HS-5 (cell line): ENCODE measurements around the gene DOCK11.

Source experiments
- DNase-seq: peaks from one replicate; pipeline ENCODE4 v3.0.0-alpha.2; 2012; ENCODE audit warnings: low read depth

Gene DOCK11

DNA sequence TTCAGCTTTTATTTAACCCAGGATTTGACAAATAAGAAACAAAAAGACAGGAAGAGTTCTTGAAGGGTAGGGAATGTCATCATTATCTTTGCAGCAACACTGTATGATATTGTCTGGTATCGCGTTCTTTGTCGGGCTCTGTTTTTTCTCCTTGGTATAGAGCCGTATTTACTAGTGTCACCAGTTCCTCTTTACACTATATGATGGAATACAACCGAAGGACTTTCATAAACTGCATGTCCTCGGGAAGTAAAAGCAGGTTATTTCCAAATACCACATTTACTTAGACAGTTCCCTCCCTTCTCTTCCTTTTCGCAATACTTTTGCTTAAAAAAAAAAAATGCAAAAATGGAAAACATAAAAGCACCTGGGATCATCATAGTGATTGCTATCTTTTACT is 135.2 kb downstream of the DOCK11 start:
- no peak for DNase-seq

DNA sequence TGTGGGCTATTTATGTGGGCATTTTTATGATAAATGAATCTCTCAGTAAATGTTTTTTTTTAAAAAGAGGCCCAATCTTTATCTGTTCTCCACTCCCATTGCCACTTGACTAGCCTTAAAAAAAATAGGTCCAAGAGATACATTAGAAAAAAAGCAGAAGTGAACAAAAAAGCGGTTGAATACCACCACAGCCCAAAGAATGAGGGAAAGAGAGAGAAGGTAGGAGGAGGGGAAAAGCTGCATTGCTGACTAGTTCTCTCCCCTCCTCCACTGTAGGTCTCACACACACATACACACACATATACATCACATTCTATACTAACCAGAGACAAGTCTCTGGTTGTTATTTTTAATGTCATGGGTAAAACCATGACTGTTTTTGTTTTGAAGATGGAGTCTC is 136.0 kb downstream of the DOCK11 start:
- no peak for DNase-seq

DNA sequence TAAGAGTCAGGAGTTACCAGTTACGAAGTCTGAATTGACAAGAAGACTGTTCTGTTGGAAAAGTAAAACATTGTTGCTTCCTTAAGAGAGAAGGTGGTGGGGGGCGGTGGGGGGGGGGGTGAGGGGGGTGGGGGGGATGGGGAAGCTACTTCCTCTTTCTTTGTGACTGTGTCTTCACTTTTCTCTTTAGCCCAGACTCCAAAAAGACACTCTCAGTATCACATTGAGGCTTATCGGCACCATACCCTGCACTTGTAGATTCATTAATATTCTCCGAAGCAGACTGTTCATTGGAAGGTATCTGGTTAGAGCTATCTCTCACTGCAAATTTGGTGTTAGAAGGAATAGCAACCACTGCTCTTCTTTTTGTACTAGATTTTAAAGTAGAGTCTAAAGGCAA is 137.2 kb downstream of the DOCK11 start:
- DNase-seq: no peak

DNA sequence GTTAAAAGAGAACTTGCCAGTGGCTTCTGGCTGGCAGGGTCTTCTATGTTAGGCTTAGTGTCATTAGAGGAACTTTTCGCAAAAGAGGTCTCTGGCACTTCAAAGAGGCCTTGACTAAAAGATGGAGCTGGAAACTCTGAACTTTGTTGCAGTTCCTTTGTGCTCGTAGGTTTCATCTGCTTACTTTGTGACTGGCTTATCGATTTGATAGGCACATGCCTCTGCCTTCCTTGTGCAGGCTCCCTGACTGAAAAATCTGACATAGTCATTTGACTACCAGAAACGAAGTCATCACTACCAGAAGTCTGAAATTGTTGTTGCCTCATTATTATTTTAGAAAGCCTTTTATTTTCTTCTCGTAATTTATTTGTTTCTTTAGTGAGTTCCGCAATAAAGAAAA is 137.9 kb downstream of the DOCK11 start:
- DNase-seq: no peak

DNA sequence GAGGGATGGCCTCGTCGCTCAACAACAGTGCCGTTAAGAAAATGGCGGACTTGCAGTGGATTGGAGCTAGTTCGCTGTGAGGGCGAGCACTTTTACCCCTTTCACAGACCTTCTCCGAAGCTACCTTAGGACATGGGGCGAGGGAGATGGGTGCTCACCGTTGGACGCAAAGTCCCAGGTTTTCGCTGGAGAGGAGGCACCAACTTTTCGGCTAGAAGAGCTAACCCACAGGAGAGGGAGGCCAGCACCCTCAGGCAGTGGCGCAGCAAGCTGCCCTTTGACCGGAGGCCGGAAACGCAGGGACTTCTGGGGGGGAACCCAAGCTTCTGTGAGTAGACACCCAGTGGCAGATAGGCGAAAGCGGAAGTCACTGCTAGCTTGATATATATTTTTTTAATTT is 138.7 kb downstream of the DOCK11 start:
- no peak for DNase-seq

DNA sequence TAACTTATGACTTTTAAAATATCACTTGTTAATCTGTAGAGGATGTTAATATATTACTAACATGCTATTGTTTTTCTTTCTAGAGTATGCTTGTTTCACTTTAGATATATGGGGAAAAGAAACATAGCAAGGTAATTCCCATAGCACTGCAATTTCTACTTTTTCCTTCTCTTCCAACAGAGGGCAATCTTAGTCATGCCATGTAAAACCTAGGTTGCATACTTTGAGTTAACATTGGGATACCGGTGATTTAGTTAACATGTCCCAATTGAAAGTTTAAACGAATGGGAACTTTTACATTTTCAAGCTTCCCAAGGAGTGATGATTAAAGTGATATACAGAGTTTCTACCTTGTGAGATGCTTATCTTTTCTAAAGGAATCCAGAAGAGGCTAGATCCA is 142.4 kb downstream of the DOCK11 start:
- no peak for DNase-seq

DNA sequence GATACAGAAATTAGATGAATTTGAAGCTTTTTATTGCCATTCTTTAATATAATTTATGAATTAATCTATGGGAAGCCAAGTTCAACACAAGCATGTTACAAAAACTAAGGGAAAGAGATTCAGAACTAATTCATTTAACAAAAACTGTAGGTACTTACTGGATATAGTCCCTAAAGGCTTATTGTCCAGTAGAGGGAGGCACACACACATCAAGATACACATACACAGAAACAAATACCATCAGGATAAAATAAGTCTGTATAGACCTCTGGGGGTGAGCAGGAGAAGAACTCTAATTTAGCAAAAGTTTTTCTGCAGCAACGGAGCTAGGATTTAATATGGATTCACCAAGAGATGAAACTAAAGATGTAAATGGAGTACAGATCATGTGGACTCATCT is 148.8 kb downstream of the DOCK11 start:
- no peak for DNase-seq

DNA sequence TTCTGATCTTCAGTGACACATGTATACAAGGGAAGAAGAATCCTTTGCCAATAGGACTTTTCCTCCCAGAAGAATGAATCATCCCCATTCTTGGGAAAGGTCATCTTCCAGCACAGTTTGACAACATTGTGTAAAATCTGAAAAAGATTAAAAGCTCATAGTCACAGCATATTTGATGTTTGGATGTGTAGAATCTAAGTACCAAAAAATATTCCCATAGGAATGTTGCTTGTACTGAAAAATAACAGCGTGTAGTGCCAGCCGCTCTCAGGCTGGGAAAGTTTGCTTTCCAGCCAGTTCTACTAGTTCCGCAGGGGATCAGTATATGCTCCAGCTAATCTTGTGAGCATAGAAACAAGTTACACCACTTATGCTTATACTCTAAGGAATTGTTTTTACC is 157.1 kb downstream of the DOCK11 start:
- DNase-seq: no peak

DNA sequence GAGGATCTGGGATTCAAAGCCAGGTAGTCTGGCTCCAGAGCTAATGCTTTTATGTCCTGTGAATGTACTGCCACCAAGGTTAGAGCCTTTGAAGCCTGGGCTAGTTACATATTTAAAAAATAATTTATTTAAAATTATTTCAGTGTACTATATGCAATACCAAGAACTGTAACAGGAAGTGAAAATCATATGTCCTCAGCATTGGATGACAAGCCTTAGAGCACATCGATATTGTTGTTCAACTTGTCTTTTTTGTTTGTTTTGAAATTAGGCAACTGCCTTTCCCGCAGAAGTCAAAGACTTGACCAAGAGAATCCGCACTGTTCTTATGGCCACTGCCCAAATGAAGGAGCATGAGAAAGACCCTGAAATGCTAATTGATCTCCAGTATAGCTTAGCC is 158.7 kb downstream of the DOCK11 start:
- DNase-seq: no peak

DNA sequence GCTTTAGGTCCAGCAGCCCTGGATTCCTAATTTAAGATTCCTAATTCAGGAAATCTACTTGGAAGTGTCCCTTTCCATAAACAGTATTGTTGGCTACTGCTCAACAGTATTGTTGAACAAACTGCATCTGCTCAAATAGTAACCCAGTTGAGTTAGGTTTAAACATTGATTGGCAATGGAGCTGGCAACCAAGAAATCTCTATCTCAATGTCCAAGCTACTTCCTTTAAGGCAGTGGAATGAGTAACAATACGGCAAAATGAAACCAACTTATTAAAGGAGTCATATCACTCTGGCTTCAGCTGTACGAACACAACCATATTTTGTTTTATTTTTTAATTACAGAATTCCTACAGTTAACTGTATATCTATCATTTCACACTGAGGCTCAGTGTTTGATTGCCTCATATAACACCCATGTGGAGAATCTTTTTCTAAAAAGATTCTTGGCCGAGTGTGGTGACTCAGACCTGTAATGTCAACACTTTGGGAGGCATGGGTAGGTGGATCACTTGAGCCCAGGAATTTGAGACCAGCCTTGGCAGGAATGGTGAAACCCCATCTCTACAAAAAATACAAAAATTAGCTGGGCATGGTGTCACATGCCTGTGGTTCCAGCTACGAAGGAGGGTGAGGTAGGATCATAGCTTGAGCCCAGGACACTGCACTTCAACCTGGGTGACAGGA is 160.1 kb downstream of the DOCK11 start:
- DNase-seq: peak; percentile 39

DNA sequence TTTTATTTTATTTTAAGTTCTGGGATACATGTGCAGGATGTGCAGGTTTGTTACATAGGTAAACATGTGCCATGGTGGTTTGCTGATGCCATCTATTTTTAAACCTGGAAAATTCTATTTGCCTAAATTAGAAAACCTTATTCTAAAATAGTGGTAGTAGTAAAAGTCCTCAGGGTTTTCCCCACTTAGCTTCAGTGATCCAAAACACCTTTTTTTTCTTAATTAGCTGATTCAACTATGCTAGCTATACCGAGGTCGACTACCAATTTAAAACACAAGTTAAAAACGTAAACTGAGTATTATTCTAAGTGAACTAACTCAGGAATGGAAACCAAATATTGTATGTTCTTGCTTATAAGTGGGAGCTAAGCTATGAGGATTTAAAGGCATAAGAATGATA is 161.8 kb downstream of the DOCK11 start:
- no peak for DNase-seq

DNA sequence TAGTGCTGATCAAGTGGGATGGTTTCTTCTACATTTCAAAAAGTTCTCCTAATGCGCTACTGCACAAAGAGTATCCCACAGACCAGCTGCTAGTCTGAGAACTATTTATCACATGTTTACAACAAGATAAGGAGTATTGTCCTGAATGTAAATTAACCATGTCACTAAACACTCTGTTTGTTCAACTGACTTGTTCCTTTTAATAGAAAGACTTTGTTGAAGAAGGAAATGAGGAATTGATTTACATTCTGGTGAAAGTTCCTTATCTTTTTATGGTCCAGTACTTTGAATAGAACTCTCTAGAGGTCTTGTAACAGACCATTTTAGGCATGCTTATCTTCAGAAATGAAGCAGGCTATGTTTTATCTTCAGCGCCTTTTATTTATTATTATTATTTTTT is 164.5 kb downstream of the DOCK11 start:
- DNase-seq: no peak

DNA sequence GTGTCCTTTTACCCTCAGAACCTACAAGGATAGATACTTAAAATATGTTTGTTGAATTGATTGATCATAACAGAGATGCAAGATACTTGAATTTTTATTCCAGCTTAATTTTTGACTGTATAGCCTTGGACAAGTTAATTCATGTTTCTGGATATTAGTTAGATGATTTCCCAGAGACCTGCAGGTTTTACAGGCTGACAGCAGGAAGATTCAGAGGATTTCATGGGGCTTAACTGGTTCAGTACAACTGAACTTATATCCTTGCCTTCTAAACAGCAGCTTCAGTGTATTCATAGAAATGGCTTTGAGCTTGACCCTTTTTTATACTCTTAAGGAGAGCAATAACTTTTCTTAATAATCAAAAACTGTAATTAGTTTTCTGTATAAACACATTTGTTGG is 169.6 kb downstream of the DOCK11 start:
- DNase-seq: no peak

DNA sequence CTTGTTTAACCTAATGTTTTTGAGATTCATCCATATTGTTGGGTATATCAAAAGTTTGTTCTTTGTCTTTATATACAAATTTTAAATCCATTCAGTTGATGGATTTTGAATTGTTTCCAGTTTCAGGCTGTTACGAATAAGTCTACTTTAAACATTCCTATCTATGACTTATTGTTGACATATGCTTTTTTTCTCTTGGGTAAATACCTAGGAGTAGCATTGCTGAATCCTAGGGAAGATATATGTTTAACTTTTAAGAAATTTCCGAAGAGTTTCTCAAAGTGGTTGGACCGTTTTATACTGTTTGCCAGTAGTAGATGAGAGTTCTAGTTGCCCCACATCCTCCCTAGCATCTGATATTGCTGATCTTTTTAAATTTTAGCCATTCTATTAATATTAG is 170.9 kb downstream of the DOCK11 start:
- no peak for DNase-seq

DNA sequence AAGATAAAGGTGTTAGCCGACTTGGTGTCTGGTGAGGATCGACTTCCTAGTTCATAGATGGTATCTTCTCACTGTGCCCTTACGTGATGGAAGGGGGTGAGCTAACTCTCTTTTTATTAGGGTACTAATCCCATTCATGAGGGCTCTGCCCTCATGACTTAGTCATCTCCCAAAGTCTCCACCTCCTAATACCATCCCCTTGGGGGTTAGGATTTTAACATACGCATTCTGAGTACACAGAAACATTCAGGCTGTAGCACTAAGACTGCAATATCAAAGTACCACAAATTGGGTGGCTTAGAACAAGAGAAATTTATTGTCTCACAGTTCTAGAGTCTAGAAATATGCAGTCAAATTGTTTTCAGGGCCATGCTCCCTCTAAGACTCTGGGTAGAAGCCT is 173.8 kb downstream of the DOCK11 start:
- DNase-seq: no peak

DNA sequence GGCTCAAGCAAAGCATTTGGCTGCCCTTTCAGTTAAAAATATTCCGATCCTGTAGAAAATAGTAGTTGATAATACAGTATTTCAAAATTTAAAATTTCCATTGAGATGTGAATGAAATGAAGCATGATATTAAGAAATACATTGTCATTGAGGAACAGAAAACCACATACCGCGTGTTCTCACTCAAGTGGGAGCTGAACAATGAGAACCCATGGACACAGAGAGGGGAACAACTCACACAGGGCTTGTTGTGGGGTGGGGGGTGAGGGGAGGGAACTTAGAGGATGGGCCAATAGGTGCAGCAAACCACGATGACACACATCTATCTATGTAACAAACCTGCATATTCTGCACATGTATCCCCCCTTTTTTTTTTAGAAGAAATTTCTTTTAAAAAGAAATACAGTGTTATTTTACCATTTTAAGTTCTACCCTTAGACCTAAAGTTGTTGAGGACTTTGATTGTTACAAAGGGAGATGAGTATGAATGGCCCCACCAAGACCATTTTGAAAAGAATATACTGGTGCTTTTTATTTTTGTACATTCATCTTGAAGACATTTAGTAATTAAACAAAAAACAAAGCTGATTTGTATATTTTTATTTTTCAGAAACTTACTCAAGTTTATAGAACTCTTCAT is 179.8 kb downstream of the DOCK11 start:
- no peak for DNase-seq

DNA sequence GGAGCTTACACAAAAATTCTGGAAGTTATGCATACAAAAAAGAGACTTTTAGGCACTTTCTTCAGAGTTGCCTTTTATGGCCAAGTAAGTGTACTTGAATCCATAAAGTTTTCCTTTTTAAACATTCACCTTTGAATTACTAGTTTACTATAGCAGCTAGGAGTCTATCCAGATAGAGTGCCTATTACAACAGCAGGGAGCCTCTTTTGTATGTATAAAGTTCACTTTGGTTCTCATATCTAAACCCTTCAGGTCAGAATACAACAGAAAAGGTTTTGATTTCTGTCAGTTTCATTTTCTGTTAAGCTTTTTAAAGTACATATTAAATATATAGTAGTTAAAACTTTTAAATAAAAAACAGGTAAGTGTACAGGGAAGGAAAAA is 180.3 kb downstream of the DOCK11 start:
- no peak for DNase-seq

DNA sequence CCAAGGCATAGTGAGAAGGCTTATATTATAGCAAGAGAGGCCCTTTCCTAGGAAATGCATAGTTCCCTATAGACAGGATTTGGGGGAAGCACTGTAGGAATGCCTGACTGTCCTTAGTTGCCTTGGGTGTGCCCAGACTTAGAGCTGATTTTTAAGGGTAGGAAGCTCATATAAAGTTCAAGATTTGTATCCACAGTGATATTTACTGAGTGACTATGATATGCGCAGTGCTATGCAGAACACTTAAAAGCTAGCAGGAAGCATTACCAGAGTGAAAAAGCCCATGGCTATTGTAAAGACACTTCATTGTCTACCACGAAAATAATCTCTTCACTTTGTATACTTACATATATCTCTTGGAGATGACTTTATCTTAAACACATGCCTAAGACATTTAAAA is 181.7 kb downstream of the DOCK11 start:
- no peak for DNase-seq

DNA sequence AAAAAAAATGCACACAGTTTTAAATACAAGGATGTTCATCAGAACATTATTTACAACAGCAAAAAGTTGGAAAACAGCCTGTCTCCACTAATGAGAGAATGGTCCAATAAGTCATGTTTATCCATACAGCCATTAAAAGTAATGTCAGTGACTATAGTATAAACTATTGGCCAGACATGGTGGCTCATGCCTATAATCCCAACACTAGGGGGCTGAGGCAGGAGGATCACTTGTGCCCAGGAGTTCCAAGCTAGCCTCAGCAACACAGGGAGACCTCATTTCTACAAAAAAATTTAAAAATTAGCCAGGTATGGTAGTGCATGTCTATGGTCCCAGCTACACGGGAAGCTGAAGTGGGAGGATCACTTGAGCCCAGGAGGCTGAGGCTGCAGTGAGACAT is 183.7 kb downstream of the DOCK11 start:
- DNase-seq: no peak

DNA sequence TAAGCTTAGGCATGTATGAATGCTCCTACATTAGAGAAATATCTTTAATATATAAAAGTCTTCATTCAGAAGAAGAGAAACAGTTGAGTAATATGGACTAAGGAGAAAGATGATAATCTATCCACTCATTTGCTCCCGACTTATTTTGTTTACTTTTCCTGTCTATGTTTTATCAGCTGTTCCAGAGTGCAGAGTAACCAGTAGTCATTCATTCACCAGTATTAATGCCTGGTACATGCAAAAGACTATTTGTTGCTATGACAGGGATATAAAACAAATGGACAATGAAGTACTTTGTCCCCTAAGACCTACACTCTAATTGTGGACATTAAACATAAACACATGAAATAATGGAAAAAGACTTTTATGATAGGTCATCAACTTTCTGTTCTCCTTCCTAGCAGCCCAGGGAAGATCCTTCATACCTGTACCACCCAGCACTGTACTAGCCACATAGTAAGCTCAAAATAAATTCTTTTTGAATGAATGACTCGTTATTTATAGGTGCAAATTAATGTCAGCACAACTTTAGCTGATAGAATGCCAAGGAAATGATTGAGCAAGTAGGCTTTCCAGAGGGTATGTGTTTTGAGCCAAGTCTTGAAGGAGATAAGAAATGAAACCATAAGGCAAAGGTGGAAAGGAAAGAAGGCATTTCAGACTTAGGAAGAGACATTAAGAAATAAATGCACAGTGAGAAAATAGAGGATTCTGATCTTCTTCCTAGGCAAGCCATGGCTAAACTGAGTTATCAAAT is 186.8 kb downstream of the DOCK11 start:
- DNase-seq: no peak

DNA sequence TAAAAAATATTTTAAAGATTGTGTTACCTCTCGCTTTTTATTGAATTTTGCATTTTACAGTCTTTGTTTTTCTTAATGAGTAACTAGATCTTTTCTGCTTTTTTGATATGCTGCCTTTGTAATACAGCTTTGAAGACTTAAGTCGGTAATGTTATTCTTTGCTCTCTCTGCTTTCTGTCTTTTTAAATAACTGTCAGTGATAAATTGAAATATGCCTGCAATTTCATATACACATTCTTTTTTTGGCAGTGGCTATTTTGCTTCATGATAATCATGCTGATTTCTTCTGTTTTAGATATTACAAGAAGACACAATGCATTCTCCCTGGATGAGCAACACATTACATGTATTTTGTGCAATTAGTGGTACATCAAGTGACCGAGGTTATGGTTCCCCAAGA is 189.8 kb downstream of the DOCK11 start:
- DNase-seq: no peak

DNA sequence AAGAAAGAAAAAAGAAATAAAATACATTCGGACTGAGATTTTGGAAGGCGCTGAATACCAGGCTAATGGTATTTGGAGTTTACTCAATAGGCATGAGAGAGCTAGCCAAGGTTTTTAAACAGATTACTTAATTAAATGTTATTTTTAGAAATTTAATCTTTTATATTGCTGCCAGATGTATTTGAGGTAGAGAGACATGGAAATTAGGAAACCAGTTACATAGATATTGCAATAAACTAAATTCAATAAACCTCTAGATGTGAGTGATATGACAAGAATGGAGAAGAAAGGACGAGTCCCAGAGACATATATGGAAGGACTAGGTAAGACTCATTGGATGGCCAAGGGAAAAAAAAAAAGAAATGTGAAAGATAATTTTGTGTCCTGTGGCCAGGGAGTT is 193.3 kb downstream of the DOCK11 start:
- DNase-seq: no peak

DNA sequence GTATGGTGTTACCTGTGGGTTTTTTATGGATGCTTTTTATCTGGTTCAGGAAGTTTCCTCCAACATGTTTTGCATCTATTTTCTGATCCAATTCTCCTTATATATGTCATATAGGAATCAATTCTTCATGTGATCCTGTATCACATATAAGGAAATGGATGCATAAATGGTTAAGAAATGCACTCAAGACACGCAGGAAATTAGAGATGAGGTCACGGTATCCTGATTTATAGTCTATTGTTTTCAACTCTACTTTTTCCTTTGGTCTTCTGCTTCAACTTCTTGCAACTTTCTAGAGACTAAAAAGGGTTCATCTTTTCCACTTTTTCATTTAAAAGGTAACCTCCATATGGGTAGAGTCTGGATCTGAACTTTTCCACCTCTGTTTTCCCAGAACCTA is 198.2 kb downstream of the DOCK11 start:
- DNase-seq: no peak

DNA sequence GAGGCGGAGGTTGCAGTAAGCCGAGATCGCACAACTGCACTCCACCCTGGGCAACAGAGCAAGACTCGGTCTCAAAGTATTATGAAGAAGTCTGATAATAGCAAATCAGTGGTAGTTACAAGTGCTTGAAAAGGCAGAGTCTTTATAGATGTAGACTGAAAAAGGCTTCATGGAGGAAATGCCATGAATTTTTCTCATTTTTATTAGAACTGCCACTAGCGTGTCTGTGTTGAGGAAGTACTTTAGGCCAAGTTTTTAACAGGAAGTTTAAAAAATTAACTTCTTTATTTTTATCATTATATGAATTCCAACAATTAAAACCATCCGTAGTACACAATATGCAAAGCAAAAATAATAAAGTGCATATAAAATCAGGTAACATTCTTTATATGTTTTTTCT is 199.0 kb downstream of the DOCK11 start:
- no peak for DNase-seq
